HG02798 (cell line): ENCODE results near the gene PCSK5.

ENCODE experiments used
- ATAC-seq: cut with Tn5 transposase; IDR thresholded peaks from one replicate; pipeline ENCODE4 v1.9.1; 2021; ENCODE audit warnings: mild to moderate bottlenecking; ENCODE audit not compliant: unreplicated experiment, poor library complexity

Gene PCSK5

GRCh38 chr9:75997206-75997605 is 106.7 kb downstream of the PCSK5 start:
- ATAC-seq: no peak

GRCh38 chr9:75998096-75998780 is 107.8 kb downstream of the PCSK5 start:
- no peak for ATAC-seq

- ATAC-seq: no peak
Measured at GRCh38 chr9:76001459-76001858, 111.0 kb downstream of the PCSK5 start.

GRCh38 chr9:76003041-76003440 is 112.6 kb downstream of the PCSK5 start:
- no peak for ATAC-seq

GRCh38 chr9:76004526-76004925 is 114.1 kb downstream of the PCSK5 start:
- ATAC-seq: peak; percentile 69

- ATAC-seq: no peak
Measured at GRCh38 chr9:76007935-76008334, 117.5 kb downstream of the PCSK5 start.

- no peak for ATAC-seq
Measured at GRCh38 chr9:76013809-76014208, 123.3 kb downstream of the PCSK5 start.

GRCh38 chr9:76018235-76018634 is 127.8 kb downstream of the PCSK5 start:
- no peak for ATAC-seq

GRCh38 chr9:76018761-76019160 is 128.3 kb downstream of the PCSK5 start:
- ATAC-seq: no peak

- no peak for ATAC-seq
Measured at GRCh38 chr9:76020652-76021051, 130.2 kb downstream of the PCSK5 start.

GRCh38 chr9:76022317-76022716 is 131.8 kb downstream of the PCSK5 start:
- ATAC-seq: no peak

- no peak for ATAC-seq
Measured at GRCh38 chr9:76023715-76024195, 133.3 kb downstream of the PCSK5 start.

GRCh38 chr9:76025286-76025685 is 134.8 kb downstream of the PCSK5 start:
- no peak for ATAC-seq

GRCh38 chr9:76026796-76027195 is 136.3 kb downstream of the PCSK5 start:
- no peak for ATAC-seq

GRCh38 chr9:76027416-76027815 is 136.9 kb downstream of the PCSK5 start:
- no peak for ATAC-seq

GRCh38 chr9:76027861-76028260 is 137.4 kb downstream of the PCSK5 start:
- no peak for ATAC-seq

- ATAC-seq: no peak
Measured at GRCh38 chr9:76032038-76032796, 141.7 kb downstream of the PCSK5 start.

- ATAC-seq: no peak
Measured at GRCh38 chr9:76032797-76033373, 142.4 kb downstream of the PCSK5 start.

- ATAC-seq: no peak
Measured at GRCh38 chr9:76034049-76034448, 143.6 kb downstream of the PCSK5 start.

- ATAC-seq: no peak
Measured at GRCh38 chr9:76036762-76037161, 146.3 kb downstream of the PCSK5 start.

GRCh38 chr9:76037587-76038225 is 147.2 kb downstream of the PCSK5 start:
- no peak for ATAC-seq
